GM18502 (cell line): ENCODE results near the gene SAMD4A.

Experiments used
- ATAC-seq: cut with Tn5 transposase; IDR thresholded peaks from one replicate; pipeline ENCODE4 v1.9.1; 2021; ENCODE audit warnings: mild to moderate bottlenecking; ENCODE audit not compliant: unreplicated experiment, poor library complexity

SAMD4A gene

GRCh38 chr14:54566410-54567223, at the start of gene SAMD4A:
SAMD4A (plus strand) TSS chr14:54567128; CDS start chr14:54567917, 789 bp downstream.
- ATAC-seq = peak; percentile 48

DNA sequence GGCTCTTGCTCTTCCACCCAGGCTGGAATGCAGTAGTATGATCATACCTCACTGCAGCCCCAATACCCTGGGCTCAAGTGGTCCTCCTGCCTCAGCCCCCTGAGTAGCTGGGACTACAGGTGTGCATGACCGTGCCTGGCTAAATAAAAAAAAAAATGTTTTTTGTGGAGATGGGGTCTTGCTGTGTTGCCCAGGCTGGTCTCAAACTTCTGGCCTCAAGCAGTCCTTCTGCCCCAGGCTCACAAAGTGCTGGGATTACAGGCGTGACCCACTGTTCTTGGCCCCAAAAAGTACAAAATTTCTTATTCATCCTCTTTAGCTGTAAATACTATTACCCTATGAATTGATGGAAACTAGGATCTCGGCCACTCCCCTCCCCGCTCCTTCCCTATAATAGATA, 42.5 kb upstream of the SAMD4A start:
- ATAC-seq = no peak

DNA sequence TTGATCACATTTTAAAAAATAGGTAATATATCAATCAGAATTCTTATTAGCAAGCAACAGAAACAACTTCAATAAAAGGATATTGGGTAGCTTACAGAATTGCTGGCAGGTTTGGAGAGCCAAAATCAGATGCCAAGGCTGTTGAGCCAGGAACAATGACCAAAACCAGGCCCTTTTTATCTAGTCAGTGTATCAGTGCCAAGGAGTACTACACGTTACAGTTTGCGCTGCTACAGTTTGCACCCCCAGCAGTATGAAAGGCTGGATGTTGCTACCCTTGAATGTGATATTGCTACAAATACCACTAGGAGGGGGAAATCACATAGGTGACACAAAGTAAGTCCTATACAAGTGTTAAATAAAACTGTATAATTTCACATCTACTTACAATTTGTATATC, 38.0 kb upstream of the SAMD4A start:
- ATAC-seq = no peak

DNA sequence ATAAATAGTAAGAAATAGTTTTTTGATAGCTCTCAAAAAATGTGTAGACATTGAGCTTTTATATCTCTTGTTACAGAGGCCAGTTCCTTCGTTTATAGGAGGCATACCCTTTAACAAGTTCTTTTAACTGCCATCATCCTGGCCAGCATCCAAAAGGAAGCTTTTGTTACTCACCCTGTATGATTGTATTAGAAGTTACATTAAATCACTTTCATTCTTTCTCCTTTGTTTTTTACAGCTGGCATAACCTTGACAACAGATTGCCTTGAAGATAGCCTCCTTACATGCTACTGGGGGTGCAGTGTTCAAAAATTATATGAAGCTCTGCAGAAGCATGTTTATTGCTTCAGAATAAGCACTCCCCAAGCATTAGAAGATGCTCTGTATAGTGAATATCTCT, 37.1 kb upstream of the SAMD4A start:
- ATAC-seq = no peak

DNA sequence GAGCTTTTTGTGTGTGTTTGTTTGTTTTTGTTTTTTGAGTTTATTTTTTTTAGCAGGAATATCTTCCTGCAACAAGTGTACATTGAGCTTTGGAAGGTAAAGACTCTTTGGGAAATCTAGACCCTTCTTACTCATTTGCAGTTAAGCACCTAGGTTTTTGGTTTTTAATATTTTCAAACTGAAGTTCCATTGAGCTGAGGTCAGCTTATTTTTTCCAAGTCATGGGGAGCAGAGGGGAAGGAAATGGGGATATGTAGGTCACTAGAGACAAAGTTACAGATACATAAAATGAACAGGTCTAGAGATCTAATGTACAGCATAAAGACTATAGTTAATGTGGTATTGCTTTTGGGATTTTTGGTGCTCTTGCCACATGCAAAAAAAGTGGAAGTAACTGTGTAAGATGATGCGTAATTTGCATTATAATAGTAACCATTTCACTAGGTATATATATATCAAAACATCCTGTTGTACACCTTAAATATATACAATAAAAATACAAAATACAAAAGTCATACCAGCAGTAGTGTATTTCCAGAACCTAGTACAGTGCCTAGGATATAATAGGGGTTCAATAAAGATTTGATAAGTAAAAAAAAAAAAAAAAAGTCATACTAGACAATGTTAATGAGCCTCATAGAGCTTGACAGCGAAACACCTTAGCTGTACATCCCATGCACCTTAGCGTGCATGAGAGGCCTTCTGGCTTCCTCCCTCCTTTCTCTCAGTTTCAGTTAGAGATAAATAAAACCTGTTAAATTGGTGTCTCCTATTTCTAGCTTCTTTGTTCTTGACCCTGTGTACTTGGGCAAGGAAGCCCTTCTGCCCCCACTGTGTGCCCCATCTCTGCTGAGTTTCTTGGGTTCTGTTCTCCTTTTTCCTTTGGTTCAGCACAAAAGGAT, 34.6 kb upstream of the SAMD4A start:
- peak; percentile 95 for ATAC-seq

GRCh38 chr14:54533100-54533499, 33.8 kb upstream of the SAMD4A start:
- ATAC-seq = peak; percentile 22

- ATAC-seq = no peak
These were observed 31.8 kb upstream of the SAMD4A start for GRCh38 chr14:54535126-54535525.

- no peak for ATAC-seq
These were observed 31.3 kb upstream of the SAMD4A start for GRCh38 chr14:54535646-54536045.

- no peak for ATAC-seq
These were observed 29.3 kb upstream of the SAMD4A start for GRCh38 chr14:54537651-54538050.

DNA sequence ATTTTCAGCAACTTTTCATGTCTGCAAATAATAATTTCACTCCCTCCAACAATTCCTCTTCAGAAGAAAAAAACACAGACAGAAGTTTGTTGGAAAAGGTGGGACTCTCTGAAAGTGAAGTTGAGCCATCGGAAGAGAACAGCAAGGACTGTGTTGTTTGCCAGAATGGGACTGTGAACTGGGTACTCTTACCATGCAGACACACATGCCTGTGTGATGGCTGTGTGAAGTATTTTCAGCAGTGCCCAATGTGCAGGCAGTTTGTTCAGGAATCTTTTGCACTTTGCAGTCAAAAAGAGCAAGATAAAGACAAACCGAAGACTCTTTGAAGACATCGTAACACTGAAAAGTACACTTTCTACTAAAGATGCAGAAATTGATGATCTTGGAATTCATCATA, 28.9 kb upstream of the SAMD4A start:
- no peak for ATAC-seq

GRCh38 chr14:54547583-54547982, 19.3 kb upstream of the SAMD4A start:
- ATAC-seq = no peak

DNA sequence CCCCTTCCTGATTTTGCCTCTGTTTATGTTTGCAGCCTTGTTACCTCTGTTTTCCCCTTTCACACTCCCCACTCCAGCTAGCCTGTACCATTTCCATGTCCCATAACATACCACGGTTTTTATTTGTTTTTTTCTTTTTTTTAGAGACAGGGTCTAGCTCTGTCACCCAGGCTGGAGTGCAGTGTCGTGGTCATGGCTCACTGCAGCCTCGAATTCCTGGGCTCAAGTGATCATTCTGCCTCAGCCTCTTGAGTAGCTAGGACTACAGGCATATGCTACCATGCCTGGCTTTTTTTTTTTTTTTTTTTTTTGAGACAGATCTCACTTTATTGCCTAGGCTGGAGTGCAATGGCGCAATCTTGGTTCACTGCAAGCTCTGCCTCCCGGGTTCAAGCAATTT, 18.4 kb upstream of the SAMD4A start:
- ATAC-seq = no peak

GRCh38 chr14:54549862-54550261, 17.1 kb upstream of the SAMD4A start:
- ATAC-seq = no peak

GRCh38 chr14:54550514-54550913, 16.4 kb upstream of the SAMD4A start:
- ATAC-seq = no peak

DNA sequence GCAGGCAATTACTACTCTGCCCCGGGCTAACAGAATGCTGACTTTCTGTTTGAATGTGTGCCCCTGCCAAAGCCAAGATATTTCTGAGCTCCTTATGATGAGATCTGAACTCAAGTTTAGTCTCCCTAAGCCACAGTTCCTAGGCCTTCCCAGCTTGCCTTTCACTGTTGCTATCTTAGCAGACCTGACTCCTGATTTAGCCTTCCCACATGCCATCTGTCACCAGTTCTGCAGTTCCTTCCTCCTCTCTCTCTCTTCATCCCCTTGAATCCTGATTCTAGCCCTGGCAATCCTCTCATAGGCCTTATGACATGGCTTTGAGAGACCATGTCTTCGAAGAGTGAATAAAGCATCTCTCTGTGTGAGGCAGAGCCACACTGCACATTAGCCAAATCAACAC, 12.5 kb upstream of the SAMD4A start:
- ATAC-seq = no peak

GRCh38 chr14:54555651-54556050, 11.3 kb upstream of the SAMD4A start:
- ATAC-seq = no peak

DNA sequence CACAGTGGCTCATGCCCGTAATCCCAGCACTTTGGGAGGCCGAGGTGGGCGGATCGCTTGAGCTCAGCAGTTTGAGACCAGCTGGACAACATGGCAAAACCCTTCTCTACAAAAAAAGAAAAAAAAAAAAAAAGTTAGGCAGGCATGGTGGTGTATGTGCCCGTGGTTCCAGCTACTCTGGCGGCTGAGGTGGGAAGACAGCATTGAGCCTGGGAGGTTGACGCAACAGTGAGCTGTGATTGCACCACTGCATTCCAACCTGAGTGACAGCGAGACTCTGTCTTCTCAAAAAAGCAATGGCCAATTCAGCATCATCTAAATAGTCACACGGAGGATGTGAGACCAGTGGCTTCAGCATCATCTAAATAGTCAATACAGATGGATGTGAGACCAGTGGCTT, 10.4 kb upstream of the SAMD4A start:
- ATAC-seq = no peak

DNA sequence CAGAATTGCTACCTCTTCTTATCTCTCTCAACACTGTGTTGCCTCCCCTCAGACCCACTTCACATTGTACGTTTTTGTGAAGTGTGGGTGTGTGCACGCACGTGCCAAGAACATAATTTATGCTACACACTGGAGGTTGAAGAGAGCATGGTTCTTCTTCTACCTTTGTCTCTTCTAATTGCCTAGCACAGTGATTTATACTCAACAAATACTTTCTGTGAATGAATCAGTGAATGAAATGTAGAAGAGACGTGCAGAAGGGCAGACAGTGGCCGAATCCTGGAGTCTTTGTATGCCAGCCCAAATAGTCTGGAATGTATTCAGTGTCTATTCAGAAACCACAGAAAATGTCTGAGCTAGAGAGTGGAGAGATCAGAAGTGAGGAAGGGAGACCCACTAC, 4.6 kb upstream of the SAMD4A start:
- ATAC-seq = no peak

DNA sequence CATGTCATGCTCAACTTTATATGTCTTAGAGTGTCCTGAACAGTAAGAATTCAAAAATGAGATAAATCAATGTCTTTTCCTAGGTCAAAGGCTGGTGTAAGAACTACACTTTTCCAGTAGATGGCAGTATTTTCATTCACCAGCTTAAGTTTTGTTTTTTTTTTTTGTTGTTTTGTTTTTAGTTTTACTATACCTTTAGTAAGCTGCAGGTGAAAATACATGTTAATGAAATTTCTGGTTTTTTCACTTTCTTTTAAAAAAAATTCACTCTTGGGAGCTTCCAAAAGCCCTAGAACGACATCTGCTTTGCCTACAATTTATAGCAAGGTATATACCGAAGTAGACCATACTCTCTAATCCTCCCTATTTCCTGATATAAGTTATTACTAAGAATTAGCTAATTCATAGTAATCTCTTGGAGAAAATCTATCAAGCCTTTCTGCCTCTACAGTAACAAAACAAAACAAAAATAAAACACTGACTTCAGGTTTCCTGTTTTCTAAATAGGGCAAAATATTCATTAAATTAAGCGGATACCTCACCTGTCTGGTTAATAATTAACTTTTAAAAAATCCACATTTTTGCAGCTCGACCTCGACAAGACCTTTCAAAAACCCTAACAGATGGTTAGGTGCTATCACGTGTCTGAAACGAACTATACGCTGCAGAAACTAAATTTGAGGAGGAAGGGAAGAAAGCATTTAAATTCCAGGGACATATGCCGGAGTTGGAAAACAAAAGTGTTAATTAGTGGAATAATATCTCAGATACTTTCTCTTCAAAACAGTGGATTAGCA, 2.7 kb upstream of the SAMD4A start:
- ATAC-seq = no peak

DNA sequence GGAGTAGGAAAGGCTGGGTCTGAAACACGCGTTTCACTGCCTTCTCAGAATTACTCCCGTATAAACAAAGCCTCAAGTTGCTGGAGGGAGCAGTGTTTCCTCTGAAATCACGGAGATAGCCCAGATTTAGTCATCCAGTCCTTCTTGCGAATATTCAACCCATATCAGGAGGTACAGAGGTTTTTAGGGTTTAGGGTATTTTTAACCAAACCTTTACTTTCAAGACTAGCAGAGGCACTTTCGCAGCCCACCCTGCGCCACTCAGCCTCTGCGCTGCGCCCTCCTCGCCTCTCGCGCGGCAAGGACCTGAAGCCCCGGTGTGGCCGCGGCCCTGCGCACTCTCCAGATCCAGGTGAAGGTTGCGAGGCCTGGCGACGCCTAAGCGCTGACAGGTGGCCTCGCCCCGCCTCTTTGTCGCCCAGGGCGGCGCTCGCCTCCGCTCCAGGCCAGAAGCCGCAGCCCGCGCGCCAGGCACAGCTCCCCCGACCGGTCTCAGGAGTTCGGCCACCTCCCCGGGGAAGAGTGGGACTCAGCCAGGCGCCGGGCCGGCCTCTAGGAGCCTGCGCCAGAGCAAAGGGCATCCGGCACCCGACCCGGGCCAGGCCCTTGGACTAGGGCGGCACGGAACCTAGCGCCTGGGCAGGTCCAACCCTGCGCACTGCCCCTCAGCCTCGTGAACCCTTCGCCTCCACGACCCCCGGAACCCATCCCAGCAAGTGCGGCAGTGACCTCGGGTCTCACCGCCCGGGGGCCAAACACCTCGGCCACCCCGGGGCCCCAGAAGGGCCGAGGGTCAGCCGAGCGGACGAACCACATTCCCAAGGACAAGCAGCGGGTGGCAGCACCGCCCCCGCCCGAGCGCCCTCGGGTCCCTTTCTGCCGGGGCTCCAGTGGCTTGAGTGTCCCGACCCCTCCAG, 1.8 kb upstream of the SAMD4A start:
- ATAC-seq = peak; percentile 37
